SK-N-SH (cell line): ENCODE data around the gene MCM10. TPM values are rescaled to one million over a fixed set of nuclear protein-coding genes. Genes with fewer than 3 reads are reported as not detected.

ENCODE experiments used
- CTCF ChIA-PET: fragments of 300-600, 350-600 bp; formaldehyde crosslinking; extraction: SDS; loops from one replicate; lab custom pipeline; 2021; lab: Yijun Ruan, JAX
- POLR2A ChIA-PET: fragments of 350-600 bp; sonication (Branson Sonifier 250); formaldehyde crosslinking; extraction: SDS; loops from one replicate; lab custom pipeline; 2020; ENCODE audit warnings: antibody characterized with exemption, inconsistent platforms; lab: Yijun Ruan, JAX
- DNase-seq: peaks from one replicate; pipeline ENCODE4 v3.0.0; 2012
- H2AFZ ChIP-seq: fragments of 200-600 bp; sonication (generic); 2 replicates; pipeline ENCODE4 v1.8.1; 2016; ENCODE audit warnings: antibody characterized with exemption, mild to moderate bottlenecking, low read depth
- H3F3A ChIP-seq: fragments of 200-600 bp; sonication (generic); replicated peaks from 2 replicates; pipeline ENCODE3; 2016; ENCODE audit warnings: antibody characterized with exemption, mild to moderate bottlenecking; ENCODE audit not compliant: insufficient read depth
- H3K27ac ChIP-seq, 2 experiments: fragments of 200-500 bp in 1 of 2; fragments of 200-600 bp in 1 of 2; sonication (Bioruptor generic) in 1 of 2; sonication (generic), shearing (Covaris generic) in 1 of 2; 2 replicates each; pipeline versions ENCODE4 v1.5.1 to v1.6.1; 2014 to 2016; ENCODE audit warnings: low read depth in 2 of 2, inconsistent platforms in 1 of 2, low read length in 1 of 2, mild to moderate bottlenecking in 1 of 2, mixed read lengths in 1 of 2
- H3K27me3 ChIP-seq: fragments of 200-600 bp; sonication (generic), shearing (Covaris generic); 2 replicates; pipeline ENCODE4 v1.6.1; 2016; ENCODE audit warnings: mixed run types; ENCODE audit not compliant: insufficient read depth
- H3K36me3 ChIP-seq, 2 experiments: fragments of 200-500 bp in 1 of 2; fragments of 200-600 bp in 1 of 2; sonication (Bioruptor generic) in 1 of 2; sonication (generic) in 1 of 2; replicated peaks in 1 of 2; 2 replicates each; pipeline versions ENCODE3 to v1.5.1; 2014 to 2016; ENCODE audit warnings: low read length in 1 of 2, mild to moderate bottlenecking in 1 of 2; ENCODE audit not compliant: insufficient read depth in 2 of 2, control insufficient read depth in 1 of 2
- H3K4me1 ChIP-seq, 2 experiments: fragments of 200-500 bp in 1 of 2; fragments of 200-600 bp in 1 of 2; sonication (Bioruptor generic) in 1 of 2; sonication (generic), shearing (Covaris generic) in 1 of 2; 2 replicates each; pipeline versions ENCODE4 v1.5.1 to v1.6.1; 2014 to 2016; ENCODE audit warnings: low read depth in 1 of 2, low read length in 1 of 2, mixed run types in 1 of 2; ENCODE audit not compliant: insufficient read depth in 2 of 2, control insufficient read depth in 1 of 2
- H3K4me2 ChIP-seq: fragments of 200-600 bp; sonication (generic), shearing (Covaris generic); 2 replicates; pipeline ENCODE4 v1.6.1; 2017; ENCODE audit warnings: mixed run types
- H3K4me3 ChIP-seq, 2 experiments: fragments of 200-500 bp in 1 of 2; fragments of 200-600 bp in 1 of 2; sonication (Bioruptor generic) in 1 of 2; sonication (generic), shearing (Covaris generic) in 1 of 2; 2 replicates each; pipeline versions ENCODE4 v1.5.1 to v1.8.1; 2014 to 2016; ENCODE audit warnings: low read depth in 2 of 2, inconsistent platforms in 1 of 2, low read length in 1 of 2, mild to moderate bottlenecking in 1 of 2, mixed read lengths in 1 of 2, moderate library complexity in 1 of 2
- H3K79me2 ChIP-seq: fragments of 200-600 bp; sonication (generic); 2 replicates; pipeline ENCODE4 v1.8.1; 2017; ENCODE audit warnings: mild to moderate bottlenecking; ENCODE audit not compliant: insufficient read depth
- H3K9ac ChIP-seq: fragments of 200-600 bp; sonication (generic); 2 replicates; pipeline ENCODE4 v1.6.1; 2017; ENCODE audit warnings: mixed run types
- H3K9me2 ChIP-seq: fragments of 200-600 bp; sonication (generic); 2 replicates; pipeline ENCODE4 v1.6.1; 2017; ENCODE audit warnings: mixed run types
- H3K9me3 ChIP-seq: fragments of 200-600 bp; sonication (generic); 2 replicates; pipeline ENCODE4 v1.6.1; 2017; ENCODE audit warnings: mixed run types, mild to moderate bottlenecking, moderate library complexity
- H4K20me1 ChIP-seq: fragments of 200-600 bp; sonication (generic); 2 replicates; pipeline ENCODE4 v1.6.1; 2017; ENCODE audit warnings: mild to moderate bottlenecking, mixed run types; ENCODE audit not compliant: insufficient read depth
- EP300 ChIP-seq, 2 experiments: IDR thresholded peaks; 2 replicates each; pipeline versions ENCODE4 v1.4.0 to v1.6.1; 2012; ENCODE audit warnings: borderline replicate concordance in 1 of 2, low read depth in 1 of 2, low read length in 1 of 2
- FOSL2 ChIP-seq: IDR thresholded peaks from 2 replicates; pipeline ENCODE4 v1.4.0; 2012; ENCODE audit warnings: low read depth, mild to moderate bottlenecking, moderate library complexity, borderline replicate concordance
- MXI1 ChIP-seq: IDR thresholded peaks from 2 replicates; pipeline ENCODE4 v1.6.1; 2012; ENCODE audit warnings: mild to moderate bottlenecking, low read depth, low read length, improper control_type of control experiment
- RAD21 ChIP-seq: IDR thresholded peaks from 2 replicates; pipeline ENCODE4 v1.6.1; 2012; ENCODE audit warnings: mild to moderate bottlenecking, low read length
- RCOR1 ChIP-seq: fragments of 150-350 bp; IDR thresholded peaks from 2 replicates; pipeline ENCODE4 v1.6.1; 2017; ENCODE audit warnings: antibody characterized with exemption, low read length
- RXRA ChIP-seq: IDR thresholded peaks from 2 replicates; pipeline ENCODE4 v1.4.0; 2012; ENCODE audit warnings: low read depth, mild to moderate bottlenecking, borderline replicate concordance
- WGBS: methylation state at CpG from one replicate; pipeline ENCODE4 v1.1.6; 2017; ENCODE audit warnings: low lambda C conversion rate; 5-methylcytosine and 5-hydroxymethylcytosine counted together
- polyA plus RNA-seq, 3 experiments: library from polyadenylated mRNA; depleted of rRNA; stranded (reverse); fragments of >200 nt; gene quantifications; 2 replicates each; pipeline ENCODE4 v1.2.3, GENCODE V29; 2012
- TF ChIP-seq, protein P1 (sequence below): IDR thresholded peaks from 2 replicates; pipeline ENCODE4 v1.4.0; 2012; ENCODE audit warnings: low read depth, borderline replicate concordance
- TF ChIP-seq, protein P2 (sequence below): fragments of 150-350 bp; IDR thresholded peaks from 2 replicates; pipeline ENCODE4 v1.6.1; 2017; ENCODE audit warnings: antibody characterized with exemption, low read length, low read depth, borderline replicate concordance
- TF ChIP-seq, protein P3 (sequence below): IDR thresholded peaks from 2 replicates; pipeline ENCODE4; 2012
- TF ChIP-seq, protein P4 (sequence below): IDR thresholded peaks from 2 replicates; pipeline ENCODE4 v1.6.1; 2012; ENCODE audit warnings: mild to moderate bottlenecking, low read depth, low read length, moderate library complexity
- TF ChIP-seq, protein P5 (sequence below): fragments of 200-600 bp; sonication (generic); IDR thresholded peaks from 2 replicates; pipeline ENCODE4 v1.6.1; 2017; ENCODE audit warnings: antibody characterized with exemption, mild to moderate bottlenecking, moderate library complexity

MCM10 gene
- polyA plus RNA-seq, 1 of the 3 experiments (the other 2 are of a cell fraction): 5.1 TPM

DNA sequence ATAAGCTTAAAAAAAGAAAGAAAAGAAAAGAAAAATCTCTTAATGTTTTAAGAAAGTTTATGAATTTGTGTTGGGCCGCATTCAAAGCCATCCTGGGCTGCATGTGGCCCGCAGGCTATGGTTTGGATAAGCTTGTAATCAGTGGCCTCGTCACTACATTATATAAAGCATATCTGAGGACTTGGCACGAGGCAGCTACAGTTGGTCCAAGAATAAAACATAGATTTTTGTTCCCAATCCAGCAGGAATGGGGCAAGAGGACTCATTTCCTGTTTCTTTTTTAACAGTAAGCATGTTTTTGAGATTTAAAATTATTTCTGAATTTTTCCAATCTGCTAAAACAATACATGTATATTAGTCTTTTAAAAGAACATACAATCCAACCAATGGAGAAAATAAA is 28.6 kb downstream of the MCM10 start:
- no peaks in the 10 kb centered on the region for H3K79me2 ChIP-seq
- H2AFZ ChIP-seq: no peak overlapping the region
- no peaks in the 10 kb centered on the region for H3F3A ChIP-seq
- H3K27ac ChIP-seq: no peak overlapping the region
- POLR2A ChIA-PET: interaction anchor here (0.6 kb wide), 1 partner anchor 113 kb away, joined by 3 read pairs; no protein-coding TSS in a partner anchor
- no peak for DNase-seq
- no peak overlapping the region for H3K9ac ChIP-seq
- H3K36me3 ChIP-seq: peaks cover 15 to 16% of the 10 kb centered on the region in 2 experiments
- CTCF ChIA-PET: interaction anchor here (1.1 to 1.3 kb wide), 2 partner anchors 16 to 112 kb away, joined by 6 read pairs; no protein-coding TSS in a partner anchor
- no peaks in the 10 kb centered on the region for H3K4me1 ChIP-seq
- no peak overlapping the region for H3K4me3 ChIP-seq
- no peak overlapping the region for H3K4me2 ChIP-seq
- no peaks in the 10 kb centered on the region for H4K20me1 ChIP-seq
- WGBS: 94% methylated on average over 4 of the region's 4 CpGs
- TF ChIP-seq MXI1 (no peak), FOSL2 (no peak), EP300 (IDR thresholded peaks at IDR 0.05; ENCODE audit: borderline replicate concordance in 1 of 2, low read depth in 1 of 2, low read length in 1 of 2) (no peak), RCOR1 (no peak), RXRA (no peak), RAD21 (no peak)
- TF ChIP-seq, protein P1, sequence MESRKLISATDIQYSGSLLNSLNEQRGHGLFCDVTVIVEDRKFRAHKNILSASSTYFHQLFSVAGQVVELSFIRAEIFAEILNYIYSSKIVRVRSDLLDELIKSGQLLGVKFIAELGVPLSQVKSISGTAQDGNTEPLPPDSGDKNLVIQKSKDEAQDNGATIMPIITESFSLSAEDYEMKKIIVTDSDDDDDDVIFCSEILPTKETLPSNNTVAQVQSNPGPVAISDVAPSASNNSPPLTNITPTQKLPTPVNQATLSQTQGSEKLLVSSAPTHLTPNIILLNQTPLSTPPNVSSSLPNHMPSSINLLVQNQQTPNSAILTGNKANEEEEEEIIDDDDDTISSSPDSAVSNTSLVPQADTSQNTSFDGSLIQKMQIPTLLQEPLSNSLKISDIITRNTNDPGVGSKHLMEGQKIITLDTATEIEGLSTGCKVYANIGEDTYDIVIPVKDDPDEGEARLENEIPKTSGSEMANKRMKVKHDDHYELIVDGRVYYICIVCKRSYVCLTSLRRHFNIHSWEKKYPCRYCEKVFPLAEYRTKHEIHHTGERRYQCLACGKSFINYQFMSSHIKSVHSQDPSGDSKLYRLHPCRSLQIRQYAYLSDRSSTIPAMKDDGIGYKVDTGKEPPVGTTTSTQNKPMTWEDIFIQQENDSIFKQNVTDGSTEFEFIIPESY: no peak
- TF ChIP-seq, protein P2, sequence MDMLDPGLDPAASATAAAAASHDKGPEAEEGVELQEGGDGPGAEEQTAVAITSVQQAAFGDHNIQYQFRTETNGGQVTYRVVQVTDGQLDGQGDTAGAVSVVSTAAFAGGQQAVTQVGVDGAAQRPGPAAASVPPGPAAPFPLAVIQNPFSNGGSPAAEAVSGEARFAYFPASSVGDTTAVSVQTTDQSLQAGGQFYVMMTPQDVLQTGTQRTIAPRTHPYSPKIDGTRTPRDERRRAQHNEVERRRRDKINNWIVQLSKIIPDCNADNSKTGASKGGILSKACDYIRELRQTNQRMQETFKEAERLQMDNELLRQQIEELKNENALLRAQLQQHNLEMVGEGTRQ: no peak
- TF ChIP-seq, protein P3, sequence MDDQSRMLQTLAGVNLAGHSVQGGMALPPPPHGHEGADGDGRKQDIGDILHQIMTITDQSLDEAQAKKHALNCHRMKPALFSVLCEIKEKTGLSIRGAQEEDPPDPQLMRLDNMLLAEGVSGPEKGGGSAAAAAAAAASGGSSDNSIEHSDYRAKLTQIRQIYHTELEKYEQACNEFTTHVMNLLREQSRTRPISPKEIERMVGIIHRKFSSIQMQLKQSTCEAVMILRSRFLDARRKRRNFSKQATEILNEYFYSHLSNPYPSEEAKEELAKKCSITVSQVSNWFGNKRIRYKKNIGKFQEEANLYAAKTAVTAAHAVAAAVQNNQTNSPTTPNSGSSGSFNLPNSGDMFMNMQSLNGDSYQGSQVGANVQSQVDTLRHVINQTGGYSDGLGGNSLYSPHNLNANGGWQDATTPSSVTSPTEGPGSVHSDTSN: no peak
- TF ChIP-seq, protein P4, sequence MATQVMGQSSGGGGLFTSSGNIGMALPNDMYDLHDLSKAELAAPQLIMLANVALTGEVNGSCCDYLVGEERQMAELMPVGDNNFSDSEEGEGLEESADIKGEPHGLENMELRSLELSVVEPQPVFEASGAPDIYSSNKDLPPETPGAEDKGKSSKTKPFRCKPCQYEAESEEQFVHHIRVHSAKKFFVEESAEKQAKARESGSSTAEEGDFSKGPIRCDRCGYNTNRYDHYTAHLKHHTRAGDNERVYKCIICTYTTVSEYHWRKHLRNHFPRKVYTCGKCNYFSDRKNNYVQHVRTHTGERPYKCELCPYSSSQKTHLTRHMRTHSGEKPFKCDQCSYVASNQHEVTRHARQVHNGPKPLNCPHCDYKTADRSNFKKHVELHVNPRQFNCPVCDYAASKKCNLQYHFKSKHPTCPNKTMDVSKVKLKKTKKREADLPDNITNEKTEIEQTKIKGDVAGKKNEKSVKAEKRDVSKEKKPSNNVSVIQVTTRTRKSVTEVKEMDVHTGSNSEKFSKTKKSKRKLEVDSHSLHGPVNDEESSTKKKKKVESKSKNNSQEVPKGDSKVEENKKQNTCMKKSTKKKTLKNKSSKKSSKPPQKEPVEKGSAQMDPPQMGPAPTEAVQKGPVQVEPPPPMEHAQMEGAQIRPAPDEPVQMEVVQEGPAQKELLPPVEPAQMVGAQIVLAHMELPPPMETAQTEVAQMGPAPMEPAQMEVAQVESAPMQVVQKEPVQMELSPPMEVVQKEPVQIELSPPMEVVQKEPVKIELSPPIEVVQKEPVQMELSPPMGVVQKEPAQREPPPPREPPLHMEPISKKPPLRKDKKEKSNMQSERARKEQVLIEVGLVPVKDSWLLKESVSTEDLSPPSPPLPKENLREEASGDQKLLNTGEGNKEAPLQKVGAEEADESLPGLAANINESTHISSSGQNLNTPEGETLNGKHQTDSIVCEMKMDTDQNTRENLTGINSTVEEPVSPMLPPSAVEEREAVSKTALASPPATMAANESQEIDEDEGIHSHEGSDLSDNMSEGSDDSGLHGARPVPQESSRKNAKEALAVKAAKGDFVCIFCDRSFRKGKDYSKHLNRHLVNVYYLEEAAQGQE: no peak
- TF ChIP-seq, protein P5, sequence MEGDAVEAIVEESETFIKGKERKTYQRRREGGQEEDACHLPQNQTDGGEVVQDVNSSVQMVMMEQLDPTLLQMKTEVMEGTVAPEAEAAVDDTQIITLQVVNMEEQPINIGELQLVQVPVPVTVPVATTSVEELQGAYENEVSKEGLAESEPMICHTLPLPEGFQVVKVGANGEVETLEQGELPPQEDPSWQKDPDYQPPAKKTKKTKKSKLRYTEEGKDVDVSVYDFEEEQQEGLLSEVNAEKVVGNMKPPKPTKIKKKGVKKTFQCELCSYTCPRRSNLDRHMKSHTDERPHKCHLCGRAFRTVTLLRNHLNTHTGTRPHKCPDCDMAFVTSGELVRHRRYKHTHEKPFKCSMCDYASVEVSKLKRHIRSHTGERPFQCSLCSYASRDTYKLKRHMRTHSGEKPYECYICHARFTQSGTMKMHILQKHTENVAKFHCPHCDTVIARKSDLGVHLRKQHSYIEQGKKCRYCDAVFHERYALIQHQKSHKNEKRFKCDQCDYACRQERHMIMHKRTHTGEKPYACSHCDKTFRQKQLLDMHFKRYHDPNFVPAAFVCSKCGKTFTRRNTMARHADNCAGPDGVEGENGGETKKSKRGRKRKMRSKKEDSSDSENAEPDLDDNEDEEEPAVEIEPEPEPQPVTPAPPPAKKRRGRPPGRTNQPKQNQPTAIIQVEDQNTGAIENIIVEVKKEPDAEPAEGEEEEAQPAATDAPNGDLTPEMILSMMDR: no peak
- H3K9me2 ChIP-seq: no peaks in the 10 kb centered on the region
- no peaks in the 10 kb centered on the region for H3K9me3 ChIP-seq
- no peaks in the 10 kb centered on the region for H3K27me3 ChIP-seq
